HL-60/S4 treated with retinoic acid at 250 ng/mL for 4 days and 3 days (cell line): ENCODE data around the gene TNFSF10.
"Not testable (repeated sequence)": the region's sequence is repeated elsewhere in the genome, so short reads cannot be mapped to it uniquely, and the experiment has no call there.

Experiments
- in situ Hi-C: fragments of 300-500 bp; cut with MboI; formaldehyde crosslinking; loops from 2 replicates; pipeline ENCODE4 v1.7.0; 2022; ENCODE audit warnings: low sequenced_read_pairs

TNFSF10 gene

DNA sequence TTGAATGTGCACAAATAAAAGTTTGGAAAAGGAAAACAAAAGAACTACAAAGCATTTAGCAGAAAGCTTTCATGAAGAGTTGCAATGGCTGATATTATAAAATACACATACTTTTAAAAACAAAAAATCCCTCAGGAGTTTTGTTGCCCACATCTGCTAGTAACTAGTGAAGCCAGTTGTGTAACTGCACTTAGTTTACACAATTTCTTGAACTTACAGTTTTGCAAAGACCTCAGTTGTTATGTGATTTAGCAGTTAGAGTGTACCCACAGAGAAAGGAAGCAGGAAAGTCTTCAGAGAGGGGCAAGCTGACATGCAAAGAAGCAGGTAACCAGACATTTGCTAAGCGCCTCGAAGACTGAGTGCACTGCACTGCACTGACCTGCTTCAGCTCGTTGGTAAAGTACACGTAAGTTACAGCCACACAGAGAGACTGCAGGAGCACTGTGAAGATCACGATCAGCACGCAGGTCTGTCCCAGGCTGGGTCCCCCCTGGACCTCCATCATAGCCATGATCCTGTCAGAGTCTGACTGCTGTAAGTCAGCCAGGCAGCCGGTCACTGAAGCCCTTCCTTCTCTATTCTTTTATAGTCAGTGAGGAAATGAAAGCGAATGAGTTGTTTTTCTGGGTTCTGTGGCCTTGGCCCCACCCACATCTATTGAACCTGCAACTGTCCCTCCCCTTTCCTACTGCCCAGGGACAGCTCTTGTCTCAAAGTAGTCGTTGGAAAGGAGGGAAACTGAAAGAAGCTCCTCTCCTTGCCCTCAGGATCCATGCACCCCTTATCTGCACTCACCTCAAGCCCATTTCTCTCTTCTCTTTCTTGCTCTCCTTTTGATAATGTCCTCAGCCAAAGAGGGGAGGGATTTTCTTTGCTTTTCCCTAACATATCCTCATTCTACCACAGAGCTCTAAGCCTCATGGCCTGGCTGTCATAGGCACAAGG, at the start of gene TNFSF10:
Gene TNFSF10 (minus strand): TSS at position 560 of the 948 bp plus-strand sequence. CDS start 46 bp downstream, at position 514.
- in situ Hi-C loops, result no loop called here

DNA sequence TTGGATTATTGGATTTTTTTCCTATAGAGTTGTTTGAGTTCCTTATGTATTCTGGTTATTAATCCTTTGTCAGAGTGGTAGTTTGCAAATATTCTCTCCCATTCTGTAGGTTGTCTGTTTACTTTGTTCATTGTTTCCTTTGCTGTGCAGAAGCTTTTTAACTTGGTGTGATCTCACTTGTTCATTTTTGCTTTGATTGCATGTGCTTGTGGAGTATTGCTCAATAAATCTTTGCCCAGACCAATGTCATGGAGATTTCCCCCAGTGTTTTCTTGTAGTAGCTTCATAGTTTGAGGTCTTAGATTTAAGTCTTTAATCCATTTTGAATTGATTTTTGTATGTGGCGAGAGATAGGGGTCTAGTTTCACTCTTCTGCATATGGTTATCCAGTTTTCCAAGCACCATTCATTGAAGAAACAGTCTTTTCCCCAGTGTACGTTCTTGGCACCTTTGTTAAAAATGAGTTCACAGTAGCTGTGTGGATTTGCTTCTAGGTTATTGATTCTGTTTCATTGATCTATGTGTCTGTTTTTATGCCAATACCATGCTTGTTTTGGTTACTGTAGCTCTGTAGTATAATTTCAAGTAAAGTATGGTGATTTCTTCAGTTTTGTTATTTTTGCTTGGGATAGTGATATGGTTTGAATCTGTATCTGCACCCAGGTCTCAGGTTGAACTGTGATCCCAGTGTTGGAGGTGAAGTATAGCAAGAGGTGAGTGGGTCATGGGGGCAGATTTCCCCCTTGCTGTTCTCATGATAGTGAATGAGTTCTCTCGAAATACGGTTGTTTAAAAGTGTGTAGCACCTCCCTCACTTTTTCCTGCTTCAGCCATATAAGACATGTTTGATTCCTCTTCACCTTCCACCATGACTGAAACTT, 46.1 kb upstream of the TNFSF10 start:
- in situ Hi-C loops, result no loop called here

DNA sequence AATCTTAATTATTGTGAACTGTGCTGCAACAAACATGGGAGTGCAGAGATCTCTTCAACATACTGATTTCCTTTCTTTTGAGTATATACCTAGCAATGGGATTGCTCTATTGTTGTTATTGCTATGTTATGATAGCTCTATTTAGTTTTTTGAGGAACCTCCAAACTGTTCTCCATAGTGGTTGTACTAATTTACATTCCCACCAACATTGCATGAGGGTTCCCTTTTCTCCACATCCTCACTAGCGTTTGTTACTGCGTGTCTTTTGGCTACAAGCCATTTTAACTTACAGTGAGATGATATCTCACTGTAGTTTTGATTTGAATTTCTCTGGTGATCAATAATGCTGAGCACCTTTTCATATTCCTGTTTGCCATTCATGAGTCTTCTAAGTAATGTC, 45.5 kb upstream of the TNFSF10 start:
- in situ Hi-C loops, result no loop called here

GRCh38 chr3:172566785-172567184, 43.6 kb upstream of the TNFSF10 start:
- in situ Hi-C loops, result not testable (repeated sequence)

DNA sequence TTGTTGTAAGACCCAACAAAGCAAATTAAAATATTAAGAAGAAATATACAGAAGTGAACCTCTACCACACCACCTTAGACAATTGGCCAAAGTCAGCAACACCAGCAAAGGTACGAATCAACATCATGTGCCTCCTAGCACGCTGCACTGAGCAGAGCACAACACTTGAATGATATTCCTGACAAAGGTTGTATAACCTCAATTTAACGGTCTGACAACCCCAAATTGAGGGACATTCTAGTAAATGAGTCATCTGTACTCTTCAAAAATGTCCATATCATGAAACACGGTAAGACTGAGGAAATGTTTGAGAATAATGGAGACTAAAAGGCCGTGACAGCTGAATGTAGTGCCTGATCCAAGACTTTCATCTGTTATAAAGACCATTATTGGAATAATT, 41.3 kb upstream of the TNFSF10 start:
- in situ Hi-C loops, result no loop called here

- in situ Hi-C loops, result no loop called here
These were observed 39.9 kb upstream of the TNFSF10 start for GRCh38 chr3:172562871-172563865.

DNA sequence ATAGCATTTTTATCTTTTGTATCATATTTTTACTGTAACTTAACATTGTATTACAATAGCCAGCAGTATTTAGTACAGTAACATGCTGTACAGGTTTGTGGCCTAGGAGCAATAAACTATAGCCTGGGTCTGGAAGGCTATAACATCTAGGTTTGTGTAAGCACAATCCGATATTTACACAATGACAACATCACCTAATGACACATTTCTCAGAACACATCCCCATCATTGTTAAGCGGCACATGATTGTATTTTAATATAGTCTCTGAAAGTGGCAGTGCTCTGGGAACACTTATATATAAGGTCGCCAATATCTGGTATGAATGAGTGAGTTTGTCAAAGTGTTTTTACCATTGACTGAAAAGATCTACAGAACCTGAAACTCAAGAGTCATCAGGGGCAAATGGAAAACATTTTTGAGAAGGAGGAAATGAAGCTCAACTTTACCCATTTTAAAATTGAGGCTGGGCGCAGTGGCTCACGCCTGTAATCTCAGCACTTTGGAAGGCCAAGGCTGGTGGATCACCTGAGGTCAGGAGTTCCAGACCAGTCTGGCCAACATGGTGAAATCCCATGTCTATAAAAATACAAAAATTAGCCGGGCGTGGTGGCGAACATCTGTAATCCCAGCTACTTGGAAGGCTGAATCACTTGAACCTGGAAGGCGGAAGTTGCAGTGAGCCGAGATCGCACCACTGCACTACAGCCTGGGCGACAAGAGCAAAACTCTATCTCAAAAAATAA, 38.8 kb upstream of the TNFSF10 start:
- in situ Hi-C loops, result no loop called here

- in situ Hi-C loops, result no loop called here
These were observed 37.4 kb upstream of the TNFSF10 start for GRCh38 chr3:172560586-172560985.

GRCh38 chr3:172560026-172560425, 36.8 kb upstream of the TNFSF10 start:
- in situ Hi-C loops, result no loop called here

- in situ Hi-C loops, result no loop called here
These were observed 35.8 kb upstream of the TNFSF10 start for GRCh38 chr3:172559020-172559419.

DNA sequence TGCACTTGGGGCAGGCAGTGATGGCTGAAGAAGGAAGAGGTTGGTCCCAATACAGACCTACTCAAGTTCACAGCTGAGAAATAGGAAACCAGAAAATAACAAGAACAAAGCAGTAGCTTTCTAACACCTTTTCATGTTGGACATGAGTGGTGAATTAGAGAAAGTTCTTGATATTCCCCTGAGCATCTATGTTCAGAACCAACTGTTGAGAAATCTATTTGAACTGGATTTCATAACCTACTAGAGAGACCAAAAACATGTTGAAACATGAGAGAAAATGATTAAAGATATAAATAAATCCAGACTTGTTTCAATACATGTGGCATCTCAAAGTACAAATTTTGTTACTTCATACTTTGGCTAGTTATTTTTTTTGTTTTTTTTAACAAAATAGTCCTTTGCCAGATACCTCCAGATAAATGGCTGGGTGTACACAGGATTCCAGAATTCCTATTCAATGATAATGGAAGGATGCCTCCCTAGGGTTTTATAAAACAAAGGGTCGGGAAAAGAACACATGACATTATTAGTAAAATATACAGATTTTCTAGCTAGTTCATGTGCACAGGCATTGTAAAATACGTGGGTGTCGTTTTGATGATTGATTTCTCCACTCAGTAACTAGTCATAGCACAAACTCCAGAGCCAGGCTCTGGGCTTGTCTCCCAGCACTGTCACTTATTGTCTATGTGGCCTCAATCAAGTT, 34.4 kb upstream of the TNFSF10 start:
- in situ Hi-C loops, result no loop called here

DNA sequence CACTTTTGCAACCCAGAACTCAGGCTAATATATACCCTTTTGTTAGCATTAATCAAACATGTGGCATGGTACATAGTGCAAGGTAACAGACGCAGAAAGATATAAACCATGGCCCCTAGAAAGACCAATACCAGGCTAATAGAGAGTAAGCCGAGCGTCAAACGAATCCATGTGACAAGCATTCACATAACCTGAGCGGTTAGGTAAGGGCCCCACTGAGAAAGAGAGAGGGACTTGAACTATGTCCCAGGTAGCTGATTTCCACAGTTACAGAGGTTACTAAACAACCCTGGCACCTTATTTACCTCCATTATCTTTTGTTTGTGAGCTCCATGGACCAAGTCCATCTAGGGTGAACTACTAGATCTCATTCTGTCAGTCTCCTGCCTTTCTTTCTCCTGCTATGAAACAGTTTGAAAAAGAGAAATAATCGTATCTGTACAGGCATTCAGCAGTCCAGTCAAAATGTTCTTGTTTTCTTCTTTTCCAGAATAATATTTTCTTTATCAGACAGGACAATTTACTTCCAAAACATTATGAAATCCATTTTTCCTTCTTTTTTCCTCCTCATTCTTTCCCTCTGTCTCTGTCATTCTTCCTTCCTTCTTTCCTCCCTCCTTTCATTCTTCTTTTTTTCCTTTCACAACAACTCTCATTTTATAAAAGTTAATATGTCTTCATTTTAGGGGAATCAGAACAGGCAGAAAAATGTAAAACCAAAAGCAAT, 30.5 kb upstream of the TNFSF10 start:
- in situ Hi-C loops, result no loop called here

DNA sequence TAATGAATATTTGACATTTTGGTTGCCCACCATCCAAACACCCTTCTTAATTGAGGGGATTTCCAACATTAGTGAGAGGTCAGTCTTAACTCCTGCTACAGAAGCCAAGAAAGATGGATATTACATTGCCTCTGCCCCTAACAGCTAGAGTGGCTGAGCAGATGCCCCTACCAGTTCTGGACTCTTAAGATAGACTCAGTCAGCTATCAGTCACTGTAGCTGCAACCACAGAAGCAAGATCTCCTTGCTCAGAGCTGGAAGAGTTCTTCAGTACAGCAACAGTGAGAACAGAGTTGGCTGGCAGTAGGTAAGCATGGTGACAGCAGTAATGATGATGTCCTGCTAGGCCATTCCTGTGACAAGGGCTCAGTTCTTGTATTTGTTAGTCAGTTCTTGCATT, 29.4 kb upstream of the TNFSF10 start:
- in situ Hi-C loops, result no loop called here

DNA sequence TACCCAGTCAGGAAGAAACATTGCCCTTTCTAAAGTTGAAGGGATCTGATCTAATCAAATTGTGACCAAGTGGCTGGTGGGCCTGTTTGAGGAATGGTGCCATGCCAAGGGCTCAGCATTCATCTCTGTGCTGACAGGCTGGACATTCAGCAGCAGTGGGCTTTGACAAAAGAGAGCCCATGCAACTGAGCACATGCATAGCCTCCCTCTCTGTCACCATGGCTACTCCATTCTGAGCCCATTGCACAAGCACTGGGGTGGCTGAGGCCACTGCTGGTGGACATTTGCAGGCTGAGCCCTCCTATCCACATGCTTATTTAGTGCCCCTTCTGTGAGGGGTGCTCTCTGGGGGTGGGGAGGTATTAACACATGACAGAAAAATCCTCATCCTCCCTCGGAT, 28.6 kb upstream of the TNFSF10 start:
- in situ Hi-C loops, result no loop called here

- in situ Hi-C loops, result no loop called here
These were observed 27.2 kb upstream of the TNFSF10 start for GRCh38 chr3:172550347-172550943.

- in situ Hi-C loops, result no loop called here
These were observed 25.9 kb upstream of the TNFSF10 start for GRCh38 chr3:172549144-172549543.

GRCh38 chr3:172546628-172547214, 23.5 kb upstream of the TNFSF10 start:
- in situ Hi-C loops, result no loop called here

GRCh38 chr3:172546105-172546504, 22.9 kb upstream of the TNFSF10 start:
- in situ Hi-C loops, result no loop called here
